ENCODE results near the gene EDEM3.
"Not testable (repeated sequence)": the region's sequence is repeated elsewhere in the genome, so short reads cannot be mapped to it uniquely, and the experiment has no call there.

GRCh38 chr1:184679472-184679871 is 75.2 kb downstream of the EDEM3 start:
- not testable (repeated sequence) for TF ChIP-seq CTCF, POLR2A, EP300 (IDR thresholded peaks at IDR 0.05)
